COLO829 (cell line): Measurements from ENCODE around the gene ITGA11.

Experiments
- DNase-seq: peaks from one replicate; pipeline ENCODE4 v3.0.0; 2012; ENCODE audit warnings: low spot score

ITGA11 gene

GRCh38 chr15:68373028-68373427, 58.9 kb downstream of the ITGA11 start:
- no peak for DNase-seq

- DNase-seq, result no peak
Observed at GRCh38 chr15:68372291-68372811, 59.6 kb downstream of the ITGA11 start.

- DNase-seq, result no peak
Observed at GRCh38 chr15:68371851-68372250, 60.1 kb downstream of the ITGA11 start.

- no peak for DNase-seq
Observed at GRCh38 chr15:68371160-68371559, 60.8 kb downstream of the ITGA11 start.

GRCh38 chr15:68370768-68371151, 61.2 kb downstream of the ITGA11 start:
- no peak for DNase-seq

GRCh38 chr15:68369931-68370767, 61.8 kb downstream of the ITGA11 start:
- no peak for DNase-seq

GRCh38 chr15:68368731-68369435, 63.1 kb downstream of the ITGA11 start:
- no peak for DNase-seq

GRCh38 chr15:68367992-68368391, 64.0 kb downstream of the ITGA11 start:
- no peak for DNase-seq

- DNase-seq, result no peak
Observed at GRCh38 chr15:68367226-68367625, 64.7 kb downstream of the ITGA11 start.

GRCh38 chr15:68366314-68366713, 65.6 kb downstream of the ITGA11 start:
- DNase-seq, result no peak

GRCh38 chr15:68365770-68366169, 66.2 kb downstream of the ITGA11 start:
- DNase-seq, result no peak

- DNase-seq, result no peak
Observed at GRCh38 chr15:68365140-68365745, 66.7 kb downstream of the ITGA11 start.

GRCh38 chr15:68364660-68365035, 67.3 kb downstream of the ITGA11 start:
- no peak for DNase-seq

GRCh38 chr15:68364028-68364659, 67.8 kb downstream of the ITGA11 start:
- DNase-seq, result no peak

- DNase-seq, result no peak
Observed at GRCh38 chr15:68363353-68363752, 68.6 kb downstream of the ITGA11 start.

- DNase-seq, result no peak
Observed at GRCh38 chr15:68362537-68363126, 69.3 kb downstream of the ITGA11 start.

GRCh38 chr15:68360721-68361120, 71.2 kb downstream of the ITGA11 start:
- no peak for DNase-seq

GRCh38 chr15:68356778-68357177, 75.2 kb downstream of the ITGA11 start:
- DNase-seq, result no peak

- DNase-seq, result no peak
Observed at GRCh38 chr15:68354923-68355322, 77.0 kb downstream of the ITGA11 start.

GRCh38 chr15:68354268-68354667, 77.7 kb downstream of the ITGA11 start:
- no peak for DNase-seq

- no peak for DNase-seq
Observed at GRCh38 chr15:68353421-68354135, 78.4 kb downstream of the ITGA11 start.
